LHCN-M2 (cell line): ENCODE measurements around the gene CR2. TPM values are rescaled to one million over a fixed set of nuclear protein-coding genes. Genes with fewer than 3 reads are reported as not detected.
"Not testable (repeated sequence)": the region's sequence is repeated elsewhere in the genome, so short reads cannot be mapped to it uniquely, and the experiment has no call there.

Experiments used
- DNase-seq: peaks from one replicate; pipeline ENCODE4 v3.0.0-alpha.2; 2012; ENCODE audit warnings: low read depth
- total RNA-seq: library from RNA; depleted of rRNA; stranded (reverse); fragments of >200 nt; gene quantifications from 2 replicates; pipeline ENCODE4 v1.2.3, GENCODE V29; 2014; rRNA removed

The CR2 gene
- total RNA-seq, 1 experiment from 2014 or later, result not detected

- DNase-seq, result no peak
Observed at GRCh38 chr1:207503950-207504349, 49.8 kb downstream of the CR2 start.

- no peak for DNase-seq
Observed at GRCh38 chr1:207504438-207504837, 50.3 kb downstream of the CR2 start.

- DNase-seq, result no peak
Observed at GRCh38 chr1:207510444-207510843, 56.3 kb downstream of the CR2 start.

GRCh38 chr1:207514890-207515289 lies 60.8 kb downstream of the CR2 start:
- DNase-seq, result no peak

- DNase-seq, result no peak
Observed at GRCh38 chr1:207516729-207517128, 62.6 kb downstream of the CR2 start.

- no peak for DNase-seq
Observed at GRCh38 chr1:207518608-207519236, 64.6 kb downstream of the CR2 start.

GRCh38 chr1:207519505-207520399 lies 65.6 kb downstream of the CR2 start:
- DNase-seq, result no peak

GRCh38 chr1:207520400-207521345 lies 66.5 kb downstream of the CR2 start:
- DNase-seq, result not testable (repeated sequence)

GRCh38 chr1:207525239-207525638 lies 71.1 kb downstream of the CR2 start:
- DNase-seq, result not testable (repeated sequence)

GRCh38 chr1:207528401-207528800 lies 74.3 kb downstream of the CR2 start:
- DNase-seq, result not testable (repeated sequence)

- DNase-seq, result not testable (repeated sequence)
Observed at GRCh38 chr1:207536263-207536662, 82.1 kb downstream of the CR2 start.

Other genes starting within 250 kb of the CR2 start
- 22.9 and 23.8 TPM in 2 replicates for gene CD55, start 132.7 kb upstream of the CR2 start, total RNA-seq
- gene CR1, start 41.8 kb downstream of the CR2 start, total RNA-seq, result not detected in 2 replicates
- not detected in 2 replicates for gene CR1L, start 190.8 kb downstream of the CR2 start, total RNA-seq